MM.1S (cell line): ENCODE data around the gene REST.

Source experiments
- CTCF ChIP-seq: fragments of 300-600 bp; sonication (generic); IDR thresholded peaks from 2 replicates; pipeline ENCODE4 v1.5.1; 2016; ENCODE audit warnings: antibody characterized with exemption, low read length, mixed read lengths
- EZH2 ChIP-seq: fragments of 300-600 bp; sonication (generic); optimal IDR thresholded peaks from 2 replicates; pipeline ENCODE3; 2017; ENCODE audit warnings: low read depth, mild to moderate bottlenecking, antibody characterized with exemption, low read length, mixed read lengths
- EZH2phosphoT487 ChIP-seq: fragments of 300-600 bp; sonication (generic); IDR thresholded peaks from 2 replicates; pipeline ENCODE4 v1.6.1; 2018; ENCODE audit warnings: antibody characterized with exemption, low read length

GRCh38 chr4:56972389-56972788 lies 64.7 kb downstream of the REST start:
- TF ChIP-seq CTCF (no peak), EZH2phosphoT487 (no peak), EZH2 (no peak)
